Aorta (tissue), 5 donors: ENCODE data around the gene CNTF. TPM values are rescaled to one million over a fixed set of nuclear protein-coding genes. Genes with fewer than 3 reads are reported as not detected.

Experiments
- ATAC-seq: fragments of 200-7000 bp; cut with Tn5 transposase; one replicate; pipeline ENCODE4 v1.9.1; 2022; ENCODE audit warnings: moderate library complexity; ENCODE audit not compliant: low FRiP score
- DNase-seq, 2 donors: peaks; one replicate each; pipeline ENCODE4 v3.0.0-alpha.2; 2020
- H3K27ac ChIP-seq, 2 donors: one replicate each; pipeline ENCODE4 v1.5.1; 2013; ENCODE audit warnings: low read length in 2 of 2, mild to moderate bottlenecking in 2 of 2, moderate library complexity in 2 of 2, control low read depth in 1 of 2, inconsistent platforms in 1 of 2, low read depth in 1 of 2
- H3K27me3 ChIP-seq, 2 donors: one replicate each; pipeline ENCODE4 v1.6.1; 2013; ENCODE audit warnings: control low read depth in 1 of 2, low read length in 1 of 2, mild to moderate bottlenecking in 1 of 2, moderate library complexity in 1 of 2; ENCODE audit not compliant: insufficient read depth in 2 of 2, control insufficient read depth in 1 of 2
- H3K36me3 ChIP-seq, 2 donors: one replicate each; pipeline ENCODE4 v1.6.1; 2013; ENCODE audit warnings: control low read depth in 1 of 2, low read length in 1 of 2, mild to moderate bottlenecking in 1 of 2; ENCODE audit not compliant: insufficient read depth in 2 of 2, control insufficient read depth in 1 of 2
- H3K4me1 ChIP-seq, 2 donors: one replicate each; pipeline ENCODE4 v1.6.1; 2013; ENCODE audit warnings: low read length in 2 of 2, control low read depth in 1 of 2, mild to moderate bottlenecking in 1 of 2, moderate library complexity in 1 of 2; ENCODE audit not compliant: insufficient read depth in 2 of 2, control insufficient read depth in 1 of 2
- H3K4me3 ChIP-seq, 2 donors: one replicate each; pipeline ENCODE4 v1.5.1; 2013; ENCODE audit warnings: low read length in 2 of 2, control low read depth in 1 of 2, mild to moderate bottlenecking in 1 of 2
- H3K9me3 ChIP-seq: one replicate; pipeline ENCODE4 v1.6.1; 2013; ENCODE audit warnings: mild to moderate bottlenecking, low read length; ENCODE audit not compliant: control insufficient read depth
- WGBS, 2 donors: extraction: QIAGEN DNeasy Blood & Tissue Kit; methylation state at CpG; one replicate each; pipeline ENCODE4 v1.1.7; 2013; 5-methylcytosine and 5-hydroxymethylcytosine counted together
- intact Hi-C, 2 donors: fragments of 100-400 bp; cut with DNase I; formaldehyde crosslinking; loops; one replicate each; pipeline versions ENCODE4 v1.14.2 to v1.15.0; 2022
- polyA plus RNA-seq, 2 donors: library from polyadenylated mRNA; stranded (reverse); fragments of 200-250 nt; gene quantifications; one replicate each; pipeline ENCODE4 v1.2.3, GENCODE V29; 2013
- total RNA-seq, 2 donors: library from RNA; stranded (reverse); fragmentation: NEBNext Ultra II Directional; extraction: Animal tissue kit (Norgen Biotek cat#: 25700); gene quantifications; one replicate each; pipeline ENCODE4 v1.2.1, GENCODE V29; 2021
- donor health status: healthy with polysubstance abuse.
- donor health status: Bipolar disorder and iron deficiency.
- donor health status: DM: no; HTN: no; CAD: no.
- donor health status: DM: no; HTN: no; CAD: no.
- donor health status: DM: yes; HTN: yes; CAD: no.

The CNTF gene
- total and polyA plus RNA-seq, 4 donors: 0.26 to 3.1 (median 1.6) TPM

- Histone ChIP-seq H3K4me1 (no peaks in the 10 kb centered on the region), H3K27me3 (no peaks in the 10 kb centered on the region), H3K27ac (no peak overlapping the region), H3K9me3 (no peaks in the 10 kb centered on the region), H3K4me3 (no peak overlapping the region), H3K36me3 (peaks cover 2 to 5% of the 10 kb centered on the region in 2 donors)
- ATAC-seq (no peak), DNase-seq (no peak)
- 54 to 59% methylated on average over 4 of the region's 4 CpGs for WGBS, 2 donors
- intact Hi-C loops: no loop called here
Observed at GRCh38 chr11:58616594-58616993, 5.9 kb upstream of the CNTF start.

- ATAC-seq: no peak
- Histone ChIP-seq H3K4me3 (no peak overlapping the region), H3K36me3 (peaks cover under 1 to 5% of the 10 kb centered on the region in 2 donors), H3K27me3 (no peaks in the 10 kb centered on the region), H3K27ac (no peak overlapping the region), H3K9me3 (no peaks in the 10 kb centered on the region), H3K4me1 (no peaks in the 10 kb centered on the region)
- intact Hi-C loops: no loop called here
- DNase-seq: no peak
- WGBS, 2 donors: 75 to 76% methylated on average over 4 of the region's 4 CpGs
Observed at GRCh38 chr11:58617976-58618557, 4.4 kb upstream of the CNTF start.

- Histone ChIP-seq H3K4me1 (peaks cover 0 to 2% of the 10 kb centered on the region in 2 donors), H3K9me3 (no peaks in the 10 kb centered on the region), H3K27ac (no peak overlapping the region), H3K27me3 (no peaks in the 10 kb centered on the region), H3K4me3 (no peak overlapping the region), H3K36me3 (peaks cover 6% of the 10 kb centered on the region in 2 donors)
- intact Hi-C loops: no loop called here
- DNase-seq (no peak), ATAC-seq (no peak)
- 88 to 90% methylated on average over 4 of the region's 4 CpGs for WGBS, 2 donors
Observed at GRCh38 chr11:58621586-58622262, 741 bp upstream of the CNTF start.

- no peak overlapping the region for H3K27ac ChIP-seq
- 94 to 97% methylated on average over 4 of the region's 4 CpGs for WGBS, 2 donors
- H3K9me3 ChIP-seq: no peaks in the 10 kb centered on the region
- no peak overlapping the region for H3K4me3 ChIP-seq
- ATAC-seq: no peak
- DNase-seq: no peak
- intact Hi-C loops: no loop called here
- peaks cover 0 to 2% of the 10 kb centered on the region in 2 donors for H3K4me1 ChIP-seq
- H3K36me3 ChIP-seq: peaks cover 2 to 6% of the 10 kb centered on the region in 2 donors
- H3K27me3 ChIP-seq: no peaks in the 10 kb centered on the region
Observed at GRCh38 chr11:58625086-58625485, 2.6 kb downstream of the CNTF start.

- Histone ChIP-seq H3K36me3 (peaks cover 2 to 6% of the 10 kb centered on the region in 2 donors), H3K9me3 (no peaks in the 10 kb centered on the region), H3K4me3 (no peak overlapping the region), H3K27me3 (no peaks in the 10 kb centered on the region), H3K27ac (no peak overlapping the region), H3K4me1 (peaks cover 0 to 2% of the 10 kb centered on the region in 2 donors)
- WGBS, 2 donors: 95 to 96% methylated on average over 4 of the region's 4 CpGs
- ATAC-seq (no peak), DNase-seq (no peak)
- intact Hi-C loops: no loop called here
Observed at GRCh38 chr11:58625826-58626460, 3.5 kb downstream of the CNTF start.

GRCh38 chr11:58626934-58627483 lies 4.5 kb downstream of the CNTF start:
- no peak for ATAC-seq
- intact Hi-C loops: no loop called here

GRCh38 chr11:58628446-58628845 lies 6.0 kb downstream of the CNTF start:
- H3K36me3 ChIP-seq: peaks cover 2 to 6% of the 10 kb centered on the region in 2 donors
- WGBS, 2 donors: 46 to 50% methylated on average over 3 of the region's 3 CpGs
- ATAC-seq: no peak
- peaks cover 0 to 2% of the 10 kb centered on the region in 2 donors for H3K4me1 ChIP-seq
- H3K9me3 ChIP-seq: no peaks in the 10 kb centered on the region
- no peaks in the 10 kb centered on the region for H3K27me3 ChIP-seq
- no peak overlapping the region for H3K4me3 ChIP-seq
- no peak for DNase-seq
- intact Hi-C loops: no loop called here
- H3K27ac ChIP-seq: no peak overlapping the region

More at GRCh38 chr11:58626934-58627483, 4.5 kb downstream of the CNTF start:
- WGBS, 2 donors: 77 to 78% methylated on average over 4 of the region's 4 CpGs
- DNase-seq: no peak
- peaks cover 0 to 2% of the 10 kb centered on the region in 2 donors for H3K4me1 ChIP-seq
- no peak overlapping the region for H3K4me3 ChIP-seq
- H3K9me3 ChIP-seq: no peaks in the 10 kb centered on the region
- no peaks in the 10 kb centered on the region for H3K27me3 ChIP-seq
- no peak overlapping the region for H3K27ac ChIP-seq
- H3K36me3 ChIP-seq: peaks cover 2 to 6% of the 10 kb centered on the region in 2 donors

GRCh38 chr11:58629857-58630256 lies 7.4 kb downstream of the CNTF start:
- intact Hi-C loops: no loop called here
- H3K4me1 ChIP-seq: peaks cover 0 to 2% of the 10 kb centered on the region in 2 donors

More at GRCh38 chr11:58629857-58630256, 7.4 kb downstream of the CNTF start:
- ATAC-seq: no peak
- Histone ChIP-seq H3K36me3 (no peaks in the 10 kb centered on the region), H3K9me3 (no peaks in the 10 kb centered on the region), H3K27me3 (no peaks in the 10 kb centered on the region), H3K27ac (no peak overlapping the region), H3K4me3 (no peak overlapping the region)
- 31% methylated on average over 2 of the region's 2 CpGs for WGBS, 2 donors
- no peak for DNase-seq
